ENCODE measurements around the gene ZNF684. TPM values are rescaled to one million over a fixed set of nuclear protein-coding genes. Genes with fewer than 3 reads are reported as not detected.
"Not testable (repeated sequence)": the region's sequence is repeated elsewhere in the genome, so short reads cannot be mapped to it uniquely, and the experiment has no call there.

Gene ZNF684
- total RNA-seq (1 to 10 TPM; 5.7 TPM), polyA plus RNA-seq (1 to 10 TPM; 3.7 to 5.2 (median 4.2) TPM), total RNA-seq (2.5 to 10.0 (median 5.4) reads per million in 6 experiments)

GRCh38 chr1:40531381-40532061 is at the start of gene ZNF684:
Gene ZNF684, plus strand, starts transcription at chr1:40531637. Its CDS starts 1,530 bp downstream, at chr1:40533167.
- POLR2A ChIA-PET, result interaction anchor here (0.9 to 2.5 kb wide), 6 partner anchors 14 to 160 kb away, joined by 3 to 16 read pairs (median 6); partner anchors contain the start of genes EXO5, NFYC, ZFP69 and ZFP69B
- Mint-ChIP-seq H3K36me3 (peaks cover 9 to 13% (median 13%) of the 10 kb centered on the region in 3 donors), H3K4me3 (peak within 1 kb of the TSS; percentile 95 to 99 (median 99)), H3K27me3 (peaks cover 0 to 14% (median 3%) of the 10 kb centered on the region in 5 donors), H3K27ac (peak within 1 kb of the TSS; percentile 89 to 99 (median 96)), H3K9me3 (peaks cover 0 to 20% (median 10%) of the 10 kb centered on the region in 9 donors), H3K4me1 (peaks cover 17 to 29% (median 25%) of the 10 kb centered on the region in 4 donors)
- DNase-seq, result peak; percentile 57 to 91 (median 82)
- peak; percentile 96 for ATAC-seq

- Mint-ChIP-seq H3K9me3 (peaks cover 33 to 89% (median 57%) of the 10 kb centered on the region in 9 donors), H3K27me3 (no peaks in the 10 kb centered on the region), H3K4me1 (no peaks in the 10 kb centered on the region), H3K27ac (no peak overlapping the region), H3K36me3 (peaks cover 62 to 82% (median 66%) of the 10 kb centered on the region in 3 donors), H3K4me3 (no peak overlapping the region)
- POLR2A ChIA-PET, result no interaction called here
- DNase-seq, result no peak
- no peak for ATAC-seq
Observed at GRCh38 chr1:40495315-40495903, 36.0 kb upstream of the ZNF684 start.

GRCh38 chr1:40502651-40503050 is 28.8 kb upstream of the ZNF684 start:
- H3K27me3 Mint-ChIP-seq, DNase-seq, H3K4me1 Mint-ChIP-seq, H3K27ac Mint-ChIP-seq, ATAC-seq, H3K4me3 Mint-ChIP-seq: not testable (repeated sequence)
- H3K36me3 Mint-ChIP-seq, result peaks cover 38 to 78% (median 46%) of the 10 kb centered on the region in 3 donors
- POLR2A ChIA-PET, result interaction anchor here (0.8 kb wide), 1 partner anchor 14 kb away, joined by 3 read pairs; no protein-coding TSS in a partner anchor
- peaks cover 18 to 91% (median 41%) of the 10 kb centered on the region in 9 donors for H3K9me3 Mint-ChIP-seq

DNA sequence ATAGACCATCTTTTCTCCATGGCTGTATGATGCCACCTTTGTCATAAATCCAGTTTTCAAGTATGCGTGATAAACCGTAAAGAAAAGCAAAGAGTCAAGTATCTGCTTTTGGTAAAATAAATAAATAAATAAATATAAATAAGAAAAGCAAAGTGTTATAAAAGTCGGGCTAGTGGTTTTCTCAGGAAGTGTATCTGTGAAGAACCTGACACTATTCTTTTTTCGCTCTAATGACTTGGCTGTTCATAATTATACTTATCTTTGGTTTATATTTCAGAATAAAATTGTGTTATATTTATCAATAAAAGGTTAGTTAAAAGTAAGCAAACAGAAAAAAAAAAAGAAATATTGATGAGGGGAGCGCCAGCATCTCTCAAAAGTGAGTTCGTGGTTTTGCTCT is 23.5 kb upstream of the ZNF684 start:
- Mint-ChIP-seq H3K27me3 (no peaks in the 10 kb centered on the region), H3K4me1 (peaks cover 11 to 22% (median 12%) of the 10 kb centered on the region in 4 donors), H3K4me3 (peak overlapping the region; percentile 84 to 95 (median 89)), H3K27ac (peak overlapping the region in 9 of 10 donors; percentile 75 to 92 (median 87)), H3K36me3 (peaks cover 26 to 57% (median 27%) of the 10 kb centered on the region in 3 donors), H3K9me3 (peaks cover 12 to 65% (median 30%) of the 10 kb centered on the region in 9 donors)
- POLR2A ChIA-PET, result interaction anchor here (1.7 to 2.1 kb wide), 3 partner anchors 23 to 58 kb away, joined by 7 to 16 read pairs (median 10); partner anchors contain the start of genes ZFP69, ZFP69B and ZNF684
- ATAC-seq, result no peak
- no peak for DNase-seq

- H3K27me3 Mint-ChIP-seq, result no peaks in the 10 kb centered on the region
- peaks cover 11 to 22% (median 12%) of the 10 kb centered on the region in 4 donors for H3K4me1 Mint-ChIP-seq
- peak within 1 kb of the TSS; percentile 81 to 94 (median 87) for H3K27ac Mint-ChIP-seq
- H3K4me3 Mint-ChIP-seq, result peak within 1 kb of the TSS; percentile 84 to 95 (median 89)
- peak; percentile 97 to 99 for ATAC-seq
- POLR2A ChIA-PET, result interaction anchor here (0.8 to 2.1 kb wide), 5 partner anchors 9 to 251 kb away, joined by 3 to 16 read pairs (median 7); partner anchors contain the start of genes ZFP69, ZFP69B and ZNF684
- peaks cover 12 to 61% (median 27%) of the 10 kb centered on the region in 9 donors for H3K9me3 Mint-ChIP-seq
- H3K36me3 Mint-ChIP-seq, result peaks cover 23 to 53% (median 27%) of the 10 kb centered on the region in 3 donors
- peak; percentile 57 to 83 (median 74) for DNase-seq
Observed at GRCh38 chr1:40508375-40509341, 22.8 kb upstream of the ZNF684 start, which contains the start of gene EXO5. Gene EXO5, plus strand, starts transcription at chr1:40508767. Its CDS starts 5,778 bp downstream, at chr1:40514545.

GRCh38 chr1:40519517-40519916 is 11.9 kb upstream of the ZNF684 start:
- POLR2A ChIA-PET, result no interaction called here
- Mint-ChIP-seq H3K4me1 (no peaks in the 10 kb centered on the region), H3K36me3 (peaks cover 4 to 49% (median 34%) of the 10 kb centered on the region in 3 donors), H3K4me3 (no peak overlapping the region), H3K27ac (no peak overlapping the region), H3K27me3 (peaks cover 0 to 6% (median 3%) of the 10 kb centered on the region in 5 donors), H3K9me3 (peaks cover 0 to 88% (median 45%) of the 10 kb centered on the region in 9 donors)
- no peak for ATAC-seq
- no peak for DNase-seq

DNA sequence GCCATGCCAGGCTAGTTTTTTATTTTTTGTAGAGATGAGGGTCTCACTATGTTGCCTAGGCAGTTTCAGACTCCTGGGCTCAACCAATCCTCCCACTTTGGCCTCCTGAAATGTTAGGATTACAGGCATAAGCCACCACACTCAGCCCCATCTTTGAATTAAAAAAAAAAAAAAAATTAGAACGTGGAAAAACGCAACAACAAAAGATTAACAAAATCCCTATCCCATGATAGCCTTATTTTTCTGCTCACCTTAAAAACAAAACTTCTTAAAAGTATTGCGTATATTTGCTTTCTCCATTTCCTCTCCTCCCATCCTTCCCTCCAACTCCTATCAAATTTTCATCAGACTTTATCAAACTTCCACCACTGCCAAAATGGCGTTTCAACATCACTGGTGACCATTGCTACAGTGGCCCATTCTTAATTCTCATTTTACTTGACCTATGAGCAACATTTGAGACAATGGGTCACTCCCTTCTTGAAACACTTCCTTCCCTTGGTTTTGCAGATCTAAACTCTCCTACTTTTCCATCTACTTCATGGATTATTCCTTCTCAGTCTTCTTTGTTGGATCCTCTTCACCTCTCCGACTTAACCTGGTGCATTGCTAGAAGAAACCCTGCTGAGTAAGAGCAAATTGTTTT is 579 bp upstream of the ZNF684 start:
- no peak for ATAC-seq
- POLR2A ChIA-PET, result interaction anchor here (0.9 to 2.5 kb wide), 5 partner anchors 13 to 160 kb away, joined by 3 to 16 read pairs (median 8); partner anchors contain the start of genes EXO5, NFYC and ZFP69B
- H3K27ac Mint-ChIP-seq, result peak overlapping the region; percentile 89 to 99 (median 96)
- no peak for DNase-seq
- H3K4me3 Mint-ChIP-seq, result peak overlapping the region; percentile 95 to 99 (median 99)
- H3K4me1 Mint-ChIP-seq, result peaks cover 17 to 29% (median 25%) of the 10 kb centered on the region in 4 donors
- peaks cover 7 to 17% (median 17%) of the 10 kb centered on the region in 3 donors for H3K36me3 Mint-ChIP-seq
- peaks cover 0 to 23% (median 16%) of the 10 kb centered on the region in 9 donors for H3K9me3 Mint-ChIP-seq
- peaks cover 0 to 18% (median 7%) of the 10 kb centered on the region in 5 donors for H3K27me3 Mint-ChIP-seq

GRCh38 chr1:40532062-40532389 is 589 bp downstream of the ZNF684 start:
- peaks cover 0 to 20% (median 9%) of the 10 kb centered on the region in 9 donors for H3K9me3 Mint-ChIP-seq
- POLR2A ChIA-PET, result interaction anchor here (0.8 to 2.5 kb wide), 6 partner anchors 14 to 331 kb away, joined by 3 to 16 read pairs (median 6); partner anchors contain the start of genes EXO5, NFYC, ZFP69 and ZFP69B
- peaks cover 17 to 29% (median 25%) of the 10 kb centered on the region in 4 donors for H3K4me1 Mint-ChIP-seq
- H3K27ac Mint-ChIP-seq, result peak overlapping the region; percentile 89 to 99 (median 96)
- peaks cover 12 to 14% (median 13%) of the 10 kb centered on the region in 3 donors for H3K36me3 Mint-ChIP-seq
- DNase-seq (no peak), ATAC-seq (no peak)
- H3K4me3 Mint-ChIP-seq, result peak overlapping the region; percentile 95 to 99 (median 99)
- H3K27me3 Mint-ChIP-seq, result peaks cover 0 to 14% (median 3%) of the 10 kb centered on the region in 5 donors

GRCh38 chr1:40532844-40533424 is 1.5 kb downstream of the ZNF684 start:
- peaks cover 13 to 16% (median 13%) of the 10 kb centered on the region in 3 donors for H3K36me3 Mint-ChIP-seq
- DNase-seq (peak in 4 of 10 donors; percentile 3 to 18 (median 12)), ATAC-seq (no peak)
- POLR2A ChIA-PET, result interaction anchor here (0.8 kb wide), 1 partner anchor 330 kb away, joined by 3 read pairs; no protein-coding TSS in a partner anchor
- peaks cover 0 to 11% (median 3%) of the 10 kb centered on the region in 5 donors for H3K27me3 Mint-ChIP-seq
- H3K9me3 Mint-ChIP-seq, result peaks cover 0 to 17% (median 5%) of the 10 kb centered on the region in 9 donors
- H3K4me3 Mint-ChIP-seq, result peak overlapping the region in 9 of 10 donors; percentile 17 to 99 (median 58)
- peaks cover 17 to 29% (median 25%) of the 10 kb centered on the region in 4 donors for H3K4me1 Mint-ChIP-seq
- peak overlapping the region in 6 of 10 donors; percentile 10 to 57 (median 22) for H3K27ac Mint-ChIP-seq

GRCh38 chr1:40534589-40534988 is 3.2 kb downstream of the ZNF684 start:
- DNase-seq (no peak), ATAC-seq (no peak)
- peaks cover 8 to 22% (median 19%) of the 10 kb centered on the region in 3 donors for H3K36me3 Mint-ChIP-seq
- H3K4me3 Mint-ChIP-seq, result no peak overlapping the region
- POLR2A ChIA-PET, result no interaction called here
- peaks cover 17 to 29% (median 25%) of the 10 kb centered on the region in 4 donors for H3K4me1 Mint-ChIP-seq
- no peak overlapping the region for H3K27ac Mint-ChIP-seq
- H3K9me3 Mint-ChIP-seq, result peaks cover 0 to 17% (median 3%) of the 10 kb centered on the region in 9 donors
- H3K27me3 Mint-ChIP-seq, result peaks cover 0 to 7% (median 3%) of the 10 kb centered on the region in 5 donors

All from naive thymus-derived CD8-positive, alpha-beta T cell (primary cell).